ENCODE results near the gene OASL.

- TF ChIP-seq CTCF (IDR thresholded peaks at IDR 0.05; ENCODE audit: insufficient read depth, low read length), result no peak
- no peak for TF ChIP-seq SPI1 (IDR thresholded peaks at IDR 0.05; ENCODE audit: borderline replicate concordance, low read depth)
- no peak for TF ChIP-seq POLR2AphosphoS5 (IDR thresholded peaks at IDR 0.05; ENCODE audit: low read depth)
Observed at GRCh38 chr12:121025442-121026226, 13.4 kb downstream of the OASL start.
